Measurements from ENCODE around the gene UCMA. TPM values are rescaled to one million over a fixed set of nuclear protein-coding genes. Genes with fewer than 3 reads are reported as not detected.

Gene UCMA
- total RNA-seq, 1 experiment from 2014 or later = 1.0 TPM

DNA sequence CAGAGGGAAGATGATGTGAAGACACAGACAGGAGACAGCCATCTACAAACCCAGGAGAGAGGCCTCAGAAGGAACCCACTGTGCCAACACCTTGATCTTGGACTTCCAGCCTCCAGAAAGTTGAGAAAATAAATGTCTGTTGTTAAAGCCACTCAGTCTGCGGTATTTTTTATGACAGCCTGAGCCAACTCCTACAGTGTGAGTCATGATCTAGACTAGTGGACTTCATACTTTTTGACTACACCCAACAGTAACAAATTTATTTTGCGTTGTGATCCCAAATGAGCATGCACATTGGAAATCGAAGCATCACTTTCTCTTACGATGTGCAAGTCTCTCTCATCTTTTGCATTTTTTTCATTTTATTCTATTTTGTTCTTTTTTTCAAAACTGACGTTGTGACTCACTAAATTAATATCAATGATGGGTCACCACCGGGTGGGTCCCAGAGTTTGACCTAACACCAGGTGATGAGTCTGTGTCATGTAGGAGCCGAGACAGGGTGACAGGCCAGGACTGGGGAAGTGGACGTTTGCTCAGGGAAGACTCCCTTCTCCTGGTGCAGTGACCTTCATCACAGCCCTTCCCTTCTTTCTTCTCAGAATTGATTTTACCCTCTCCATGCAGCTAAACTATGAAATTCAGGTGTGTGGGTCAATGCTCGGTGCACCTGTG, 36.8 kb upstream of the UCMA start:
- H3K27ac Mint-ChIP-seq = peak overlapping the region; percentile 96
- no peak for TF ChIP-seq NFATC4 (CRISPR knock-in tag; IDR thresholded peaks at IDR 0.05)
- TF ChIP-seq CBFB (CRISPR knock-in tag; IDR thresholded peaks at IDR 0.05; ENCODE audit: low read depth) = no peak
- TF ChIP-seq GRHL2 (CRISPR knock-in tag; IDR thresholded peaks at IDR 0.05; ENCODE audit: insufficient replicate concordance, severe bottlenecking) = no peak
- TF ChIP-seq, protein P1, sequence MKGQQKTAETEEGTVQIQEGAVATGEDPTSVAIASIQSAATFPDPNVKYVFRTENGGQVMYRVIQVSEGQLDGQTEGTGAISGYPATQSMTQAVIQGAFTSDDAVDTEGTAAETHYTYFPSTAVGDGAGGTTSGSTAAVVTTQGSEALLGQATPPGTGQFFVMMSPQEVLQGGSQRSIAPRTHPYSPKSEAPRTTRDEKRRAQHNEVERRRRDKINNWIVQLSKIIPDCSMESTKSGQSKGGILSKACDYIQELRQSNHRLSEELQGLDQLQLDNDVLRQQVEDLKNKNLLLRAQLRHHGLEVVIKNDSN (CRISPR knock-in tag; IDR thresholded peaks at IDR 0.05) = no peak
- TF ChIP-seq, protein P2, sequence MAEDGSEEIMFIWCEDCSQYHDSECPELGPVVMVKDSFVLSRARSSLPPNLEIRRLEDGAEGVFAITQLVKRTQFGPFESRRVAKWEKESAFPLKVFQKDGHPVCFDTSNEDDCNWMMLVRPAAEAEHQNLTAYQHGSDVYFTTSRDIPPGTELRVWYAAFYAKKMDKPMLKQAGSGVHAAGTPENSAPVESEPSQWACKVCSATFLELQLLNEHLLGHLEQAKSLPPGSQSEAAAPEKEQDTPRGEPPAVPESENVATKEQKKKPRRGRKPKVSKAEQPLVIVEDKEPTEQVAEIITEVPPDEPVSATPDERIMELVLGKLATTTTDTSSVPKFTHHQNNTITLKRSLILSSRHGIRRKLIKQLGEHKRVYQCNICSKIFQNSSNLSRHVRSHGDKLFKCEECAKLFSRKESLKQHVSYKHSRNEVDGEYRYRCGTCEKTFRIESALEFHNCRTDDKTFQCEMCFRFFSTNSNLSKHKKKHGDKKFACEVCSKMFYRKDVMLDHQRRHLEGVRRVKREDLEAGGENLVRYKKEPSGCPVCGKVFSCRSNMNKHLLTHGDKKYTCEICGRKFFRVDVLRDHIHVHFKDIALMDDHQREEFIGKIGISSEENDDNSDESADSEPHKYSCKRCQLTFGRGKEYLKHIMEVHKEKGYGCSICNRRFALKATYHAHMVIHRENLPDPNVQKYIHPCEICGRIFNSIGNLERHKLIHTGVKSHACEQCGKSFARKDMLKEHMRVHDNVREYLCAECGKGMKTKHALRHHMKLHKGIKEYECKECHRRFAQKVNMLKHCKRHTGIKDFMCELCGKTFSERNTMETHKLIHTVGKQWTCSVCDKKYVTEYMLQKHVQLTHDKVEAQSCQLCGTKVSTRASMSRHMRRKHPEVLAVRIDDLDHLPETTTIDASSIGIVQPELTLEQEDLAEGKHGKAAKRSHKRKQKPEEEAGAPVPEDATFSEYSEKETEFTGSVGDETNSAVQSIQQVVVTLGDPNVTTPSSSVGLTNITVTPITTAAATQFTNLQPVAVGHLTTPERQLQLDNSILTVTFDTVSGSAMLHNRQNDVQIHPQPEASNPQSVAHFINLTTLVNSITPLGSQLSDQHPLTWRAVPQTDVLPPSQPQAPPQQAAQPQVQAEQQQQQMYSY (CRISPR knock-in tag; IDR thresholded peaks at IDR 0.05) = no peak
- TF ChIP-seq SMAD4 (CRISPR knock-in tag; IDR thresholded peaks at IDR 0.05) = no peak
- no peak for TF ChIP-seq ZNF416 (CRISPR knock-in tag; IDR thresholded peaks at IDR 0.05)
- TF ChIP-seq, protein P3, sequence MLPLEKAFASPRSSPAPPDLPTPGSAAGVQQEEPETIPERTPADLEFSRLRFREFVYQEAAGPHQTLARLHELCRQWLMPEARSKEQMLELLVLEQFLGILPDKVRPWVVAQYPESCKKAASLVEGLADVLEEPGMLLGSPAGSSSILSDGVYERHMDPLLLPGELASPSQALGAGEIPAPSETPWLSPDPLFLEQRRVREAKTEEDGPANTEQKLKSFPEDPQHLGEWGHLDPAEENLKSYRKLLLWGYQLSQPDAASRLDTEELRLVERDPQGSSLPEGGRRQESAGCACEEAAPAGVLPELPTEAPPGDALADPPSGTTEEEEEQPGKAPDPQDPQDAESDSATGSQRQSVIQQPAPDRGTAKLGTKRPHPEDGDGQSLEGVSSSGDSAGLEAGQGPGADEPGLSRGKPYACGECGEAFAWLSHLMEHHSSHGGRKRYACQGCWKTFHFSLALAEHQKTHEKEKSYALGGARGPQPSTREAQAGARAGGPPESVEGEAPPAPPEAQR (CRISPR knock-in tag; IDR thresholded peaks at IDR 0.05) = no peak
- no peak for TF ChIP-seq FOXK1 (CRISPR knock-in tag; IDR thresholded peaks at IDR 0.05)
- no peak for TF ChIP-seq GABPB1 (CRISPR knock-in tag; IDR thresholded peaks at IDR 0.05)
- no peak for TF ChIP-seq ZNF317 (CRISPR knock-in tag; IDR thresholded peaks at IDR 0.05; ENCODE audit: borderline replicate concordance, low read depth)
- no peak for TF ChIP-seq PRRX2 (CRISPR knock-in tag; IDR thresholded peaks at IDR 0.05)
- TF ChIP-seq, protein P4, sequence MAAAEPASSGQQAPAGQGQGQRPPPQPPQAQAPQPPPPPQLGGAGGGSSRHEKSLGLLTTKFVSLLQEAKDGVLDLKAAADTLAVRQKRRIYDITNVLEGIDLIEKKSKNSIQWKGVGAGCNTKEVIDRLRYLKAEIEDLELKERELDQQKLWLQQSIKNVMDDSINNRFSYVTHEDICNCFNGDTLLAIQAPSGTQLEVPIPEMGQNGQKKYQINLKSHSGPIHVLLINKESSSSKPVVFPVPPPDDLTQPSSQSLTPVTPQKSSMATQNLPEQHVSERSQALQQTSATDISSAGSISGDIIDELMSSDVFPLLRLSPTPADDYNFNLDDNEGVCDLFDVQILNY (CRISPR knock-in tag; IDR thresholded peaks at IDR 0.05) = no peak
- no peak for TF ChIP-seq ZNF219 (CRISPR knock-in tag; IDR thresholded peaks at IDR 0.05; ENCODE audit: borderline replicate concordance)
- TF ChIP-seq SMAD3 (CRISPR knock-in tag; IDR thresholded peaks at IDR 0.05; ENCODE audit: borderline replicate concordance) = no peak
- TF ChIP-seq, protein P5, sequence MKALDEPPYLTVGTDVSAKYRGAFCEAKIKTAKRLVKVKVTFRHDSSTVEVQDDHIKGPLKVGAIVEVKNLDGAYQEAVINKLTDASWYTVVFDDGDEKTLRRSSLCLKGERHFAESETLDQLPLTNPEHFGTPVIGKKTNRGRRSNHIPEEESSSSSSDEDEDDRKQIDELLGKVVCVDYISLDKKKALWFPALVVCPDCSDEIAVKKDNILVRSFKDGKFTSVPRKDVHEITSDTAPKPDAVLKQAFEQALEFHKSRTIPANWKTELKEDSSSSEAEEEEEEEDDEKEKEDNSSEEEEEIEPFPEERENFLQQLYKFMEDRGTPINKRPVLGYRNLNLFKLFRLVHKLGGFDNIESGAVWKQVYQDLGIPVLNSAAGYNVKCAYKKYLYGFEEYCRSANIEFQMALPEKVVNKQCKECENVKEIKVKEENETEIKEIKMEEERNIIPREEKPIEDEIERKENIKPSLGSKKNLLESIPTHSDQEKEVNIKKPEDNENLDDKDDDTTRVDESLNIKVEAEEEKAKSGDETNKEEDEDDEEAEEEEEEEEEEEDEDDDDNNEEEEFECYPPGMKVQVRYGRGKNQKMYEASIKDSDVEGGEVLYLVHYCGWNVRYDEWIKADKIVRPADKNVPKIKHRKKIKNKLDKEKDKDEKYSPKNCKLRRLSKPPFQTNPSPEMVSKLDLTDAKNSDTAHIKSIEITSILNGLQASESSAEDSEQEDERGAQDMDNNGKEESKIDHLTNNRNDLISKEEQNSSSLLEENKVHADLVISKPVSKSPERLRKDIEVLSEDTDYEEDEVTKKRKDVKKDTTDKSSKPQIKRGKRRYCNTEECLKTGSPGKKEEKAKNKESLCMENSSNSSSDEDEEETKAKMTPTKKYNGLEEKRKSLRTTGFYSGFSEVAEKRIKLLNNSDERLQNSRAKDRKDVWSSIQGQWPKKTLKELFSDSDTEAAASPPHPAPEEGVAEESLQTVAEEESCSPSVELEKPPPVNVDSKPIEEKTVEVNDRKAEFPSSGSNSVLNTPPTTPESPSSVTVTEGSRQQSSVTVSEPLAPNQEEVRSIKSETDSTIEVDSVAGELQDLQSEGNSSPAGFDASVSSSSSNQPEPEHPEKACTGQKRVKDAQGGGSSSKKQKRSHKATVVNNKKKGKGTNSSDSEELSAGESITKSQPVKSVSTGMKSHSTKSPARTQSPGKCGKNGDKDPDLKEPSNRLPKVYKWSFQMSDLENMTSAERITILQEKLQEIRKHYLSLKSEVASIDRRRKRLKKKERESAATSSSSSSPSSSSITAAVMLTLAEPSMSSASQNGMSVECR (CRISPR knock-in tag; IDR thresholded peaks at IDR 0.05; ENCODE audit: borderline replicate concordance) = no peak
- no peak for TF ChIP-seq OVOL2 (CRISPR knock-in tag; IDR thresholded peaks at IDR 0.05; ENCODE audit: borderline replicate concordance)
- no peak for TF ChIP-seq RORB (CRISPR knock-in tag; IDR thresholded peaks at IDR 0.05)
- TF ChIP-seq TEAD1 (CRISPR knock-in tag; IDR thresholded peaks at IDR 0.05) = no peak
- no peak for TF ChIP-seq NFE2L1 (CRISPR knock-in tag; IDR thresholded peaks at IDR 0.05)
- DNase-seq (ENCODE audit: low spot score) (no peak), ATAC-seq (no peak)
- peaks cover 39% of the 10 kb centered on the region for H3K4me1 Mint-ChIP-seq
- ChIA-PET CTCF (interaction anchor here (1.3 to 2.7 kb wide), 2 partner anchors 28 to 265 kb away, joined by 3 to 24 read pairs; partner anchors contain the start of gene PHYH), POLR2A (no interaction called here)
- no peaks in the 10 kb centered on the region for H3K36me3 Mint-ChIP-seq
- H3K27me3 Mint-ChIP-seq (ENCODE audit: low read depth) = no peaks in the 10 kb centered on the region
- H3K9me3 Mint-ChIP-seq = no peaks in the 10 kb centered on the region
- no peak overlapping the region for H3K4me3 Mint-ChIP-seq
